Measurements from ENCODE around the gene FLNC. TPM values are rescaled to one million over a fixed set of nuclear protein-coding genes. Genes with fewer than 3 reads are reported as not detected.

FLNC gene
- total RNA-seq, 1 experiment from 2014 or later: 8.0 TPM

GRCh38 chr7:128830231-128831177 is at the start of gene FLNC (continued):
- TF ChIP-seq, protein P1, sequence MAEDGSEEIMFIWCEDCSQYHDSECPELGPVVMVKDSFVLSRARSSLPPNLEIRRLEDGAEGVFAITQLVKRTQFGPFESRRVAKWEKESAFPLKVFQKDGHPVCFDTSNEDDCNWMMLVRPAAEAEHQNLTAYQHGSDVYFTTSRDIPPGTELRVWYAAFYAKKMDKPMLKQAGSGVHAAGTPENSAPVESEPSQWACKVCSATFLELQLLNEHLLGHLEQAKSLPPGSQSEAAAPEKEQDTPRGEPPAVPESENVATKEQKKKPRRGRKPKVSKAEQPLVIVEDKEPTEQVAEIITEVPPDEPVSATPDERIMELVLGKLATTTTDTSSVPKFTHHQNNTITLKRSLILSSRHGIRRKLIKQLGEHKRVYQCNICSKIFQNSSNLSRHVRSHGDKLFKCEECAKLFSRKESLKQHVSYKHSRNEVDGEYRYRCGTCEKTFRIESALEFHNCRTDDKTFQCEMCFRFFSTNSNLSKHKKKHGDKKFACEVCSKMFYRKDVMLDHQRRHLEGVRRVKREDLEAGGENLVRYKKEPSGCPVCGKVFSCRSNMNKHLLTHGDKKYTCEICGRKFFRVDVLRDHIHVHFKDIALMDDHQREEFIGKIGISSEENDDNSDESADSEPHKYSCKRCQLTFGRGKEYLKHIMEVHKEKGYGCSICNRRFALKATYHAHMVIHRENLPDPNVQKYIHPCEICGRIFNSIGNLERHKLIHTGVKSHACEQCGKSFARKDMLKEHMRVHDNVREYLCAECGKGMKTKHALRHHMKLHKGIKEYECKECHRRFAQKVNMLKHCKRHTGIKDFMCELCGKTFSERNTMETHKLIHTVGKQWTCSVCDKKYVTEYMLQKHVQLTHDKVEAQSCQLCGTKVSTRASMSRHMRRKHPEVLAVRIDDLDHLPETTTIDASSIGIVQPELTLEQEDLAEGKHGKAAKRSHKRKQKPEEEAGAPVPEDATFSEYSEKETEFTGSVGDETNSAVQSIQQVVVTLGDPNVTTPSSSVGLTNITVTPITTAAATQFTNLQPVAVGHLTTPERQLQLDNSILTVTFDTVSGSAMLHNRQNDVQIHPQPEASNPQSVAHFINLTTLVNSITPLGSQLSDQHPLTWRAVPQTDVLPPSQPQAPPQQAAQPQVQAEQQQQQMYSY (CRISPR knock-in tag; IDR thresholded peaks at IDR 0.05): peak; percentile 60
- TF ChIP-seq HMGA2 (CRISPR knock-in tag; IDR thresholded peaks at IDR 0.05) (no peak), FOXK1 (CRISPR knock-in tag; IDR thresholded peaks at IDR 0.05) (peak; percentile 86), EMX1 (CRISPR knock-in tag; IDR thresholded peaks at IDR 0.05) (no peak), SOX15 (CRISPR knock-in tag; IDR thresholded peaks at IDR 0.05) (no peak), AR (CRISPR knock-in tag; IDR thresholded peaks at IDR 0.05) (no peak), MYBL2 (CRISPR knock-in tag; IDR thresholded peaks at IDR 0.05) (peak; percentile 46), ZBTB21 (CRISPR knock-in tag; IDR thresholded peaks at IDR 0.05; ENCODE audit: borderline replicate concordance) (no peak), NR1H2 (CRISPR knock-in tag; IDR thresholded peaks at IDR 0.05) (no peak), RORB (CRISPR knock-in tag; IDR thresholded peaks at IDR 0.05) (no peak), AFF4 (CRISPR knock-in tag; IDR thresholded peaks at IDR 0.05; ENCODE audit: borderline replicate concordance) (no peak), TEAD4 (CRISPR knock-in tag; IDR thresholded peaks at IDR 0.05) (peak; percentile 78; the same call in 1 of the 2 replicates), CREB1 (CRISPR knock-in tag; IDR thresholded peaks at IDR 0.05) (peak; percentile 87; the same call in 1 of the 2 replicates), IRF2 (CRISPR knock-in tag; IDR thresholded peaks at IDR 0.05; ENCODE audit: borderline replicate concordance, low read depth) (no peak), SMAD3 (CRISPR knock-in tag; IDR thresholded peaks at IDR 0.05; ENCODE audit: borderline replicate concordance) (peak; percentile 91), ELF4 (CRISPR knock-in tag; IDR thresholded peaks at IDR 0.05; ENCODE audit: low read depth) (0 out of 2 replicates have a peak, but pooled peaks have one; percentile 46), ETV6 (CRISPR knock-in tag; IDR thresholded peaks at IDR 0.05) (peak; percentile 95), ERG (CRISPR knock-in tag; IDR thresholded peaks at IDR 0.05) (no peak), ZSCAN18 (CRISPR knock-in tag; IDR thresholded peaks at IDR 0.05) (no peak)
- TF ChIP-seq, protein P2, sequence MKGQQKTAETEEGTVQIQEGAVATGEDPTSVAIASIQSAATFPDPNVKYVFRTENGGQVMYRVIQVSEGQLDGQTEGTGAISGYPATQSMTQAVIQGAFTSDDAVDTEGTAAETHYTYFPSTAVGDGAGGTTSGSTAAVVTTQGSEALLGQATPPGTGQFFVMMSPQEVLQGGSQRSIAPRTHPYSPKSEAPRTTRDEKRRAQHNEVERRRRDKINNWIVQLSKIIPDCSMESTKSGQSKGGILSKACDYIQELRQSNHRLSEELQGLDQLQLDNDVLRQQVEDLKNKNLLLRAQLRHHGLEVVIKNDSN (CRISPR knock-in tag; IDR thresholded peaks at IDR 0.05): peak; percentile 63; the same call in 1 of the 2 replicates
- TF ChIP-seq, protein P3, sequence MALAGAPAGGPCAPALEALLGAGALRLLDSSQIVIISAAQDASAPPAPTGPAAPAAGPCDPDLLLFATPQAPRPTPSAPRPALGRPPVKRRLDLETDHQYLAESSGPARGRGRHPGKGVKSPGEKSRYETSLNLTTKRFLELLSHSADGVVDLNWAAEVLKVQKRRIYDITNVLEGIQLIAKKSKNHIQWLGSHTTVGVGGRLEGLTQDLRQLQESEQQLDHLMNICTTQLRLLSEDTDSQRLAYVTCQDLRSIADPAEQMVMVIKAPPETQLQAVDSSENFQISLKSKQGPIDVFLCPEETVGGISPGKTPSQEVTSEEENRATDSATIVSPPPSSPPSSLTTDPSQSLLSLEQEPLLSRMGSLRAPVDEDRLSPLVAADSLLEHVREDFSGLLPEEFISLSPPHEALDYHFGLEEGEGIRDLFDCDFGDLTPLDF (CRISPR knock-in tag; IDR thresholded peaks at IDR 0.05): peak; percentile 50; the same call in 1 of the 2 replicates
- TF ChIP-seq, protein P4, sequence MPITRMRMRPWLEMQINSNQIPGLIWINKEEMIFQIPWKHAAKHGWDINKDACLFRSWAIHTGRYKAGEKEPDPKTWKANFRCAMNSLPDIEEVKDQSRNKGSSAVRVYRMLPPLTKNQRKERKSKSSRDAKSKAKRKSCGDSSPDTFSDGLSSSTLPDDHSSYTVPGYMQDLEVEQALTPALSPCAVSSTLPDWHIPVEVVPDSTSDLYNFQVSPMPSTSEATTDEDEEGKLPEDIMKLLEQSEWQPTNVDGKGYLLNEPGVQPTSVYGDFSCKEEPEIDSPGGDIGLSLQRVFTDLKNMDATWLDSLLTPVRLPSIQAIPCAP (CRISPR knock-in tag; IDR thresholded peaks at IDR 0.05): peak; percentile 76; the same call in 1 of the 2 replicates

Data from WTC11 (cell line).